Esophagus squamous epithelium (tissue), 5 donors: ENCODE measurements around the gene RRAD. TPM values are rescaled to one million over a fixed set of nuclear protein-coding genes. Genes with fewer than 3 reads are reported as not detected.

Experiments used
- DNase-seq: peaks from one replicate; lab custom pipeline; 2025; lab: John Stamatoyannopoulos, UW
- H3K27ac ChIP-seq, 4 donors: fragments of 200-600 bp; sonication (generic); one replicate each; pipeline ENCODE4 v1.5.1; 2016 to 2019; ENCODE audit warnings: mild to moderate bottlenecking in 1 of 4
- H3K27me3 ChIP-seq, 4 donors: fragments of 200-600 bp; sonication (generic); 1 replicate in 3 of 4; 2 replicates in 1 of 4; pipeline versions ENCODE4 v1.5.1 to v1.6.0; 2017 to 2021; ENCODE audit warnings: antibody characterized with exemption in 1 of 4
- H3K36me3 ChIP-seq, 3 donors: fragments of 200-600 bp; sonication (generic); one replicate each; pipeline ENCODE4 v1.5.1; 2016 to 2019
- H3K4me1 ChIP-seq, 3 donors: fragments of 200-600 bp; sonication (generic); one replicate each; pipeline ENCODE4 v1.5.1; 2017 to 2019
- H3K4me3 ChIP-seq, 4 donors: fragments of 200-600 bp; sonication (generic); 1 replicate in 3 of 4; 2 replicates in 1 of 4; pipeline ENCODE4 v1.5.1; 2016 to 2019; ENCODE audit warnings: mild to moderate bottlenecking in 2 of 4, moderate library complexity in 1 of 4
- H3K9me3 ChIP-seq, 3 donors: fragments of 200-600 bp; sonication (generic); one replicate each; pipeline ENCODE4 v1.5.1; 2016 to 2019
- POLR2A ChIP-seq, 4 donors: fragments of 450-650 bp; IDR thresholded peaks; one replicate each; pipeline ENCODE4 v1.6.1; 2017; ENCODE audit warnings: antibody characterized with exemption in 4 of 4, mild to moderate bottlenecking in 4 of 4, moderate library complexity in 3 of 4
- WGBS, 2 donors: methylation state at CpG; one replicate each; pipeline ENCODE4 v1.1.5; 2018; 5-methylcytosine and 5-hydroxymethylcytosine counted together
- intact Hi-C: fragments of 100-400 bp; cut with DNase I; formaldehyde crosslinking; loops from one replicate; pipeline ENCODE4 v1.15.0; 2022
- total RNA-seq, 4 donors: library from RNA; depleted of rRNA; stranded (reverse); fragments of >200 nt; gene quantifications; one replicate each; pipeline ENCODE4 v1.1.0, GENCODE V29; 2016
- TF ChIP-seq, protein P1 (sequence below), 6 experiments: fragments of 450-650 bp in 4 of 6; fragments of 200-600 bp in 2 of 6; sonication (generic) in 2 of 6; IDR thresholded peaks; one replicate each; pipeline ENCODE4 v1.5.1; 2016 to 2019; ENCODE audit warnings: antibody characterized with exemption in 6 of 6, mild to moderate bottlenecking in 4 of 6, moderate library complexity in 4 of 6
- donor health status: DM: yes; HTN: yes; CAD: no.

The RRAD gene
- total RNA-seq, 4 donors from 2014 or later: 68.7 to 208 (median 129) TPM

DNA sequence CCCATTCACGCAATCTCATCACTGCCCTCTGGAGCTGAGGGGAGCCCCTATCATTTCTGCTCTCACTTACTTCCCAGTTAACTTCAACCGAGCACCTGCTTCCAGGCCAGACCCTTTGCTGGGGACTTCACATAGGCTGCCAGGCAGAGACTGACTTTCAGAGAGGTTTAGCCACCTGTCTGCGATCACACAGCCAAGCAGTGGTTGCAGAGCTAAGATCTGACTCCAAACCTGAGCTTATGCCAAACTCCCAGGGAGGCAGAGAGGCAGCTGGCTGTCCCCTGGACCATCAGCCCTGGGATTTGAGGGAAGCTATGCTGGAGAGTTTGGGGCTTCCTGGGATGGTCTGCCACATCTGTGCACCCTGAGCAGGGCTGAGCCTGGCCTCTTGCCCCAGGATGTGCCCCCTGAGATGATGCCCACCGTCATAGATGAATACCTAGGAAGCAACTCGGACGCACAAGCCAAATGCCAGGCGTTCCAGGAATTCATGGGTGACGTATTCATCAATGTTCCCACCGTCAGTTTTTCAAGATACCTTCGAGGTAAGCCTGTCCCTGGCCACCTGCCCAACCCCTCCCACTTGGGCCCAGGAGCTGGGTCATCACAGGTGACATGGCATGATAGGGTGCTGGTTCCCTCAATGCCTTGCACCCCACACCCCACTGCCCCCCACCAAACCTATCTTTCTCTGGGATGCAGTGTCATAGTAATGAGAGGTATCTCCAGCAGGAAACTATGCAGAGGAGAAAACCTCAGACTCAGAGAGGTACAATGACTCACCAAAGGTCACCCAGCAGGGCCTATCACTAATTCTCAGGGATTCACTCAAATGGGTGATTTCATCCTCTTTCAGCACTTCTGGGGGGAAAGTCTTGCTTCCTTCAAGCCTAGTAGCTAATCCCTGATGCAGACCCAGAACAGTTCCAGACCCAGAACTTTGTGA lies 45.7 kb upstream of the RRAD start:
- H3K4me1 ChIP-seq: peaks cover 0 to 9% (median 0%) of the 10 kb centered on the region in 3 donors
- H3K27ac ChIP-seq: no peak overlapping the region
- H3K4me3 ChIP-seq: no peak overlapping the region
- 56 to 79% methylated on average over 9 of the region's 10 CpGs for WGBS, 2 donors
- no peak for DNase-seq
- peaks cover 0 to 13% (median 0%) of the 10 kb centered on the region in 4 donors for H3K27me3 ChIP-seq
- no peak for TF ChIP-seq POLR2A (IDR thresholded peaks at IDR 0.05)
- TF ChIP-seq, protein P1, sequence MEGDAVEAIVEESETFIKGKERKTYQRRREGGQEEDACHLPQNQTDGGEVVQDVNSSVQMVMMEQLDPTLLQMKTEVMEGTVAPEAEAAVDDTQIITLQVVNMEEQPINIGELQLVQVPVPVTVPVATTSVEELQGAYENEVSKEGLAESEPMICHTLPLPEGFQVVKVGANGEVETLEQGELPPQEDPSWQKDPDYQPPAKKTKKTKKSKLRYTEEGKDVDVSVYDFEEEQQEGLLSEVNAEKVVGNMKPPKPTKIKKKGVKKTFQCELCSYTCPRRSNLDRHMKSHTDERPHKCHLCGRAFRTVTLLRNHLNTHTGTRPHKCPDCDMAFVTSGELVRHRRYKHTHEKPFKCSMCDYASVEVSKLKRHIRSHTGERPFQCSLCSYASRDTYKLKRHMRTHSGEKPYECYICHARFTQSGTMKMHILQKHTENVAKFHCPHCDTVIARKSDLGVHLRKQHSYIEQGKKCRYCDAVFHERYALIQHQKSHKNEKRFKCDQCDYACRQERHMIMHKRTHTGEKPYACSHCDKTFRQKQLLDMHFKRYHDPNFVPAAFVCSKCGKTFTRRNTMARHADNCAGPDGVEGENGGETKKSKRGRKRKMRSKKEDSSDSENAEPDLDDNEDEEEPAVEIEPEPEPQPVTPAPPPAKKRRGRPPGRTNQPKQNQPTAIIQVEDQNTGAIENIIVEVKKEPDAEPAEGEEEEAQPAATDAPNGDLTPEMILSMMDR (IDR thresholded peaks at IDR 0.05): no peak
- intact Hi-C loops: no loop called here
- H3K36me3 ChIP-seq: no peaks in the 10 kb centered on the region
- H3K9me3 ChIP-seq: no peaks in the 10 kb centered on the region

- Histone ChIP-seq H3K27ac (no peak overlapping the region), H3K9me3 (no peaks in the 10 kb centered on the region), H3K36me3 (no peaks in the 10 kb centered on the region), H3K27me3 (peaks cover 0 to 22% (median 0%) of the 10 kb centered on the region in 4 donors), H3K4me1 (peaks cover 0 to 9% (median 0%) of the 10 kb centered on the region in 3 donors), H3K4me3 (no peak overlapping the region)
- 62 to 88% methylated on average over 1 to 5 of the region's 5 CpGs for WGBS, 2 donors
- no peak for DNase-seq
- no peak for TF ChIP-seq POLR2A (IDR thresholded peaks at IDR 0.05)
- TF ChIP-seq, protein P1 (IDR thresholded peaks at IDR 0.05): no peak
- intact Hi-C loops: no loop called here
Measured at GRCh38 chr16:66968847-66969246, 43.5 kb upstream of the RRAD start.

GRCh38 chr16:66964049-66964448 lies 38.7 kb upstream of the RRAD start:
- Histone ChIP-seq H3K27me3 (peaks cover 0 to 21% (median 0%) of the 10 kb centered on the region in 4 donors), H3K9me3 (no peaks in the 10 kb centered on the region), H3K27ac (no peak overlapping the region), H3K4me1 (peaks cover 14 to 52% (median 26%) of the 10 kb centered on the region in 3 donors), H3K4me3 (no peak overlapping the region), H3K36me3 (no peaks in the 10 kb centered on the region)
- no peak for DNase-seq
- intact Hi-C loops: no loop called here
- 38% methylated on average over 4 of the region's 6 CpGs; no CpG with 5 or more reads in 1 of the 2 donors for WGBS, 2 donors
- TF ChIP-seq, protein P1 (IDR thresholded peaks at IDR 0.05): no peak
- no peak for TF ChIP-seq POLR2A (IDR thresholded peaks at IDR 0.05)

DNA sequence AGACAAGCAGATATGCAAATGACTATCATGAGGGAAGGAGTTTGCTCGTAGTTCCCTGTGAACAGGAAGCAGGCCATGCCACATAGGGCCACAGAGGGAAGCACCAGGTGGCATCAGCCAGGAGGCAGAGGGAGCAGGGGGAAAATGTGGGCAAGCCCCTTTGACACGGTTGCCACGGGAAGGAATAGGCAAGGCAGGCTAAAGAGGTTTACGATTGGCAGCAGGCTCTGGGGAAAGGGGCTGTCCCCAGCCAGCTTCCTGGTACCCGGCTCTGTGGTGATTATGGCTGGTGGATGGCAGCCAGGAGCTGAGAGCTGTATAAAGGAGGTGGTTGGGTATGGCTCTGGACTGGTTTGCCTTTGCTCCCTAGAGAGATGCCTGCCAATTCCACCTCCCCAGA lies 36.6 kb upstream of the RRAD start:
- Histone ChIP-seq H3K27me3 (peaks cover 0 to 21% (median 0%) of the 10 kb centered on the region in 4 donors), H3K9me3 (no peaks in the 10 kb centered on the region), H3K27ac (peak overlapping the region; percentile 49 to 70 (median 62)), H3K4me3 (no peak overlapping the region), H3K36me3 (no peaks in the 10 kb centered on the region), H3K4me1 (peaks cover 14 to 45% (median 26%) of the 10 kb centered on the region in 3 donors)
- no peak for DNase-seq
- WGBS, 2 donors: 5 to 18% methylated on average over 3 to 5 of the region's 5 CpGs
- TF ChIP-seq, protein P1 (IDR thresholded peaks at IDR 0.05): no peak
- TF ChIP-seq POLR2A (IDR thresholded peaks at IDR 0.05): no peak
- intact Hi-C loops: no loop called here
